ENCODE results near the gene FIS1. TPM values are rescaled to one million over a fixed set of nuclear protein-coding genes. Genes with fewer than 3 reads are reported as not detected.

Gene FIS1
- total and polyA plus RNA-seq, 10 of the 15 experiments (the other 5 are each of a cell fraction or from before 2014, with no cell fraction given), result 83.4 to 149 (median 108) TPM

DNA sequence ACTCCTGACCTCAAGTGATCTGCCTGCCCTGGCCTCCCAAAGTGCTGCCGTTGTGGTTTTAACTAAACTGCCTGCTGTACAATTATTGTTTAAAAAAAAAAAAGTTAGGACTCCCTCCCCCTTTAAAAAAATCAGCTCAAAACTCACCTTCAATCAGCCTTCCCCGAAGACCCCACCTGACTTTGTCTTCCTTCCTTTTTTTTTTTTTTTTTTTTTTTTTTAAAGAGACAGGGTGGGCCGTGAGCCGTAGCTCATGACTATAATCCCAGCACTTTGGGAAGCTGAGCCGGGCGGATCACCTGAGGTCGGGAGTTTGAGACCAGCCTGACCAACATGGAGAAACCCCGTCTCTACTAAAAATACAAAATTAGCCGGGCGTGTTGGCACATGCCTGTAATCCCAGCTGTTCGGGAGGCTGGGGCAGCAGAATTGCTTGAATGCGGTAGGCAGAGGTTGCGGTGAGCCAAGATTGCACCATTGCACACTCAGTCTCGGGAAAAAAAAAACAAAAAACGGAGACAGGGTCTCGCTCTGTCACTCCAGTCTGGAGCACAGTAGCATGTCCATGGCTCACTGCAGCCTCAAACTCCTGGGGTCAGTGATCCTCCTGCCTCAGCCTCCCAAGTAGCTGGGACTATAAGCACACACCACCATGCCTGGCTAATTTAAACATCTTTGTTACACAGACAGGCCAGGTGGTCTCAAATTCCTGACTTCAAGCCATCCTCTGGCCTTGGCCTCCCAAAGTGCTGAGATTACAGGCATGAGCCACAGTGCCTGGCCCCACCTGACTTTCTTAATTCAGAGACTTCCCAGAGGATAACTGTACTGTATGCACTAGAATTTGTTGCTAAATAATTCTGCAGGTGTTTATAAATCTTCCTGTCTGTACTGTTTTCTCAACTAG is 3.2 kb downstream of the FIS1 start (continued):
- TF ChIP-seq, protein P1, sequence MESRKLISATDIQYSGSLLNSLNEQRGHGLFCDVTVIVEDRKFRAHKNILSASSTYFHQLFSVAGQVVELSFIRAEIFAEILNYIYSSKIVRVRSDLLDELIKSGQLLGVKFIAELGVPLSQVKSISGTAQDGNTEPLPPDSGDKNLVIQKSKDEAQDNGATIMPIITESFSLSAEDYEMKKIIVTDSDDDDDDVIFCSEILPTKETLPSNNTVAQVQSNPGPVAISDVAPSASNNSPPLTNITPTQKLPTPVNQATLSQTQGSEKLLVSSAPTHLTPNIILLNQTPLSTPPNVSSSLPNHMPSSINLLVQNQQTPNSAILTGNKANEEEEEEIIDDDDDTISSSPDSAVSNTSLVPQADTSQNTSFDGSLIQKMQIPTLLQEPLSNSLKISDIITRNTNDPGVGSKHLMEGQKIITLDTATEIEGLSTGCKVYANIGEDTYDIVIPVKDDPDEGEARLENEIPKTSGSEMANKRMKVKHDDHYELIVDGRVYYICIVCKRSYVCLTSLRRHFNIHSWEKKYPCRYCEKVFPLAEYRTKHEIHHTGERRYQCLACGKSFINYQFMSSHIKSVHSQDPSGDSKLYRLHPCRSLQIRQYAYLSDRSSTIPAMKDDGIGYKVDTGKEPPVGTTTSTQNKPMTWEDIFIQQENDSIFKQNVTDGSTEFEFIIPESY (IDR thresholded peaks at IDR 0.05), result no peak
- TF ChIP-seq DPF2 (IDR thresholded peaks at IDR 0.05), result no peak
- TF ChIP-seq RAD51 (IDR thresholded peaks at IDR 0.05), result no peak
- no peak for TF ChIP-seq TARDBP (IDR thresholded peaks at IDR 0.05; ENCODE audit: borderline replicate concordance)
- no peak for TF ChIP-seq MYB (IDR thresholded peaks at IDR 0.05; ENCODE audit: borderline replicate concordance, low read depth, low read length)

DNA sequence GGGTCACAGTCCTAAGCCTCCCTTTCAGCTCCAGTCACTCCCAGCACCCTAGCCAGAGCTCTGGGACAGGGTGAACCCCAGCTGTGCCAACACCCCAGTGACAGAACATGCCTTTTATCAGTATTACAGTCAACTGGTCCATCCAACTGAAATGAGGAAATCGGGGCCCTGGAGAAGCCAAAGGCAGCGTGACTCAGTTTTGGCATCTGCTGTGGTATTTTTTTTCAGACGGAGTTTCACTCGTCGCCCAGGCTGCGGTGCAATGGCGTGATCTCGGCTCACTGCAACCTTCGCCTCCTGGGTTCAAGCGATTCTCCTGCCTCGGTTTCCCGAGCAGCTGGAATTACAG is 3.9 kb downstream of the FIS1 start:
- TF ChIP-seq ZZZ3 (IDR thresholded peaks at IDR 0.05; ENCODE audit: control insufficient read depth, insufficient read length, low read depth) (no peak), PAX5 (IDR thresholded peaks at IDR 0.05; ENCODE audit: borderline replicate concordance, low read depth, low read length) (no peak)
- TF ChIP-seq, protein P1 (IDR thresholded peaks at IDR 0.05), result no peak
- TF ChIP-seq, protein P2, sequence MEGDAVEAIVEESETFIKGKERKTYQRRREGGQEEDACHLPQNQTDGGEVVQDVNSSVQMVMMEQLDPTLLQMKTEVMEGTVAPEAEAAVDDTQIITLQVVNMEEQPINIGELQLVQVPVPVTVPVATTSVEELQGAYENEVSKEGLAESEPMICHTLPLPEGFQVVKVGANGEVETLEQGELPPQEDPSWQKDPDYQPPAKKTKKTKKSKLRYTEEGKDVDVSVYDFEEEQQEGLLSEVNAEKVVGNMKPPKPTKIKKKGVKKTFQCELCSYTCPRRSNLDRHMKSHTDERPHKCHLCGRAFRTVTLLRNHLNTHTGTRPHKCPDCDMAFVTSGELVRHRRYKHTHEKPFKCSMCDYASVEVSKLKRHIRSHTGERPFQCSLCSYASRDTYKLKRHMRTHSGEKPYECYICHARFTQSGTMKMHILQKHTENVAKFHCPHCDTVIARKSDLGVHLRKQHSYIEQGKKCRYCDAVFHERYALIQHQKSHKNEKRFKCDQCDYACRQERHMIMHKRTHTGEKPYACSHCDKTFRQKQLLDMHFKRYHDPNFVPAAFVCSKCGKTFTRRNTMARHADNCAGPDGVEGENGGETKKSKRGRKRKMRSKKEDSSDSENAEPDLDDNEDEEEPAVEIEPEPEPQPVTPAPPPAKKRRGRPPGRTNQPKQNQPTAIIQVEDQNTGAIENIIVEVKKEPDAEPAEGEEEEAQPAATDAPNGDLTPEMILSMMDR (IDR thresholded peaks at IDR 0.05 in 2 of 3, conservative IDR thresholded peaks at IDR 0.05 in 1 of 3; ENCODE audit: control insufficient read depth in 2 of 3, extremely low read depth in 1 of 3, insufficient read depth in 1 of 3, low read depth in 3 of 3, low read length in 3 of 3), result no peak
- ChIA-PET RAD21 (ENCODE audit: unreplicated experiment) (interaction anchor here (0.7 to 0.9 kb wide), 2 partner anchors 50 to 97 kb away, joined by 4 to 5 read pairs; no protein-coding TSS in a partner anchor), CTCF (interaction anchor here (5.3 kb wide), 1 partner anchor 97 kb away, joined by 74 read pairs; no protein-coding TSS in a partner anchor), POLR2A (no interaction called here), SMC1A (ENCODE audit: uncharacterized antibody, unreplicated experiment) (interaction anchor here (1.4 kb wide), 1 partner anchor 23 kb away, joined by 3 read pairs; the partner anchor contains the start of gene ZNHIT1)
- Histone ChIP-seq H3K9me3 (replicated peaks; ENCODE audit: control insufficient read depth, insufficient read depth, low read length) (no peaks in the 10 kb centered on the region), H3K27me3 (replicated peaks in 1 of 2; ENCODE audit: control insufficient read depth in 2 of 2, insufficient read depth in 2 of 2, low read length in 1 of 2) (no peaks in the 10 kb centered on the region), H2AFZ (ENCODE audit: control insufficient read depth, low read depth, low read length) (no peak overlapping the region), H3K4me2 (ENCODE audit: control insufficient read depth, insufficient read depth) (no peak overlapping the region), H4K20me1 (ENCODE audit: control insufficient read depth, insufficient read depth) (no peaks in the 10 kb centered on the region), H3K4me1 (ENCODE audit: control insufficient read depth, insufficient read depth, low read length) (peaks cover 6% of the 10 kb centered on the region), H3K27ac (ENCODE audit: control insufficient read depth, insufficient read depth) (no peak overlapping the region), H3K4me3 (no peak overlapping the region), H3K79me2 (ENCODE audit: control insufficient read depth, insufficient read depth, low read length) (peaks cover 21% of the 10 kb centered on the region), H3K9ac (ENCODE audit: control insufficient read depth, insufficient read depth, low read length) (no peak overlapping the region), H3K36me3 (ENCODE audit: control insufficient read depth in 2 of 2, insufficient read depth in 2 of 2, low read length in 1 of 2) (peaks cover 7 to 14% of the 10 kb centered on the region in 2 experiments; a peak in 3 of 4 replicates)
- WGBS (ENCODE audit: insufficient coverage, insufficient replicate concordance, low lambda C conversion rate, missing lambda C conversion rate), result 93% methylated on average over 12 of the region's 12 CpGs
- in situ Hi-C loops (cut with MboI), result no loop called here
- no peak for ATAC-seq
- no peak for FAIRE-seq
- BruUV-seq (replicated peaks), result no TSS peak
- intact Hi-C loops (cut with micrococcal nuclease; ENCODE audit: unreplicated experiment), result no loop called here
- DNase-seq (ENCODE audit: low read depth, low spot score), result no peak
